Vagina (tissue), 2 donors: ENCODE data around the gene MAGEA8.

ENCODE experiments used
- POLR2A ChIP-seq, 2 donors: fragments of 450-650 bp; IDR thresholded peaks; one replicate each; pipeline ENCODE4 v1.6.1; 2017; ENCODE audit warnings: antibody characterized with exemption in 2 of 2, mild to moderate bottlenecking in 2 of 2, moderate library complexity in 2 of 2
- TF ChIP-seq, protein P1 (sequence below), 3 experiments: fragments of 450-650 bp in 2 of 3; fragments of 200-600 bp in 1 of 3; sonication (generic) in 1 of 3; IDR thresholded peaks; one replicate each; pipeline ENCODE4 v1.5.1; 2017 to 2019; ENCODE audit warnings: antibody characterized with exemption in 3 of 3, mild to moderate bottlenecking in 2 of 3, moderate library complexity in 2 of 3

GRCh38 chrX:149909324-149910177 is 28.6 kb downstream of the MAGEA8 start:
- TF ChIP-seq, protein P1, sequence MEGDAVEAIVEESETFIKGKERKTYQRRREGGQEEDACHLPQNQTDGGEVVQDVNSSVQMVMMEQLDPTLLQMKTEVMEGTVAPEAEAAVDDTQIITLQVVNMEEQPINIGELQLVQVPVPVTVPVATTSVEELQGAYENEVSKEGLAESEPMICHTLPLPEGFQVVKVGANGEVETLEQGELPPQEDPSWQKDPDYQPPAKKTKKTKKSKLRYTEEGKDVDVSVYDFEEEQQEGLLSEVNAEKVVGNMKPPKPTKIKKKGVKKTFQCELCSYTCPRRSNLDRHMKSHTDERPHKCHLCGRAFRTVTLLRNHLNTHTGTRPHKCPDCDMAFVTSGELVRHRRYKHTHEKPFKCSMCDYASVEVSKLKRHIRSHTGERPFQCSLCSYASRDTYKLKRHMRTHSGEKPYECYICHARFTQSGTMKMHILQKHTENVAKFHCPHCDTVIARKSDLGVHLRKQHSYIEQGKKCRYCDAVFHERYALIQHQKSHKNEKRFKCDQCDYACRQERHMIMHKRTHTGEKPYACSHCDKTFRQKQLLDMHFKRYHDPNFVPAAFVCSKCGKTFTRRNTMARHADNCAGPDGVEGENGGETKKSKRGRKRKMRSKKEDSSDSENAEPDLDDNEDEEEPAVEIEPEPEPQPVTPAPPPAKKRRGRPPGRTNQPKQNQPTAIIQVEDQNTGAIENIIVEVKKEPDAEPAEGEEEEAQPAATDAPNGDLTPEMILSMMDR (IDR thresholded peaks at IDR 0.05), result no peak
- TF ChIP-seq POLR2A (IDR thresholded peaks at IDR 0.05), result no peak
